K562 (cell line): ENCODE data around the gene NOTCH1. TPM values are rescaled to one million over a fixed set of nuclear protein-coding genes. Genes with fewer than 3 reads are reported as not detected.

Source experiments
- ARID1B ChIP-seq: fragments of 450-650 bp; IDR thresholded peaks from 2 replicates; pipeline ENCODE4 v1.6.1; 2016; ENCODE audit warnings: antibody characterized with exemption, mild to moderate bottlenecking, inconsistent platforms
- IFI16 ChIP-seq: fragments of 250-450 bp; sonication (Bioruptor Pico); IDR thresholded peaks from 2 replicates; pipeline ENCODE4 v2.1.2; 2022; ENCODE audit warnings: mild to moderate bottlenecking, inconsistent platforms
- KDM2B ChIP-seq: fragments of 250-450 bp; sonication (Bioruptor Pico); IDR thresholded peaks from 2 replicates; pipeline ENCODE4 v1.8.0; 2021; ENCODE audit warnings: mild to moderate bottlenecking, moderate library complexity
- L3MBTL2 ChIP-seq: fragments of 450-650 bp; IDR thresholded peaks from 2 replicates; pipeline ENCODE4 v1.6.1; 2016; ENCODE audit warnings: mild to moderate bottlenecking, moderate library complexity
- PRDM10 ChIP-seq: fragments of 450-650 bp; IDR thresholded peaks from 2 replicates; pipeline ENCODE4 v1.6.1; 2018; ENCODE audit not compliant: partially characterized antibody
- RBFOX2 ChIP-seq: fragments of 200-400 bp; formaldehyde crosslinking; IDR thresholded peaks from 2 replicates; pipeline ENCODE4 v1.6.1; 2017; ENCODE audit warnings: low read depth, mild to moderate bottlenecking, low read length, moderate library complexity
- SAFB2 ChIP-seq: fragments of 200-400 bp; formaldehyde crosslinking; IDR thresholded peaks from 2 replicates; pipeline ENCODE4 v1.6.1; 2018; ENCODE audit warnings: borderline replicate concordance, low read length, low read depth, moderate library complexity; ENCODE audit not compliant: severe bottlenecking
- SMARCA5 ChIP-seq: fragments of 450-650 bp; IDR thresholded peaks from 2 replicates; pipeline ENCODE4 v1.6.1; 2016
- SMC3 ChIP-seq: conservative IDR thresholded peaks from 2 replicates; pipeline ENCODE4 v1.6.1; 2011; ENCODE audit warnings: low read depth, low read length, improper control_type of control experiment; ENCODE audit not compliant: insufficient read depth
- SNRNP70 ChIP-seq: fragments of 200-400 bp; formaldehyde crosslinking; optimal IDR thresholded peaks from 2 replicates; pipeline ENCODE3; 2017; ENCODE audit warnings: low read depth, low read length
- TAF15 ChIP-seq: fragments of 200-400 bp; formaldehyde crosslinking; IDR thresholded peaks from 2 replicates; pipeline ENCODE4 v1.6.1; 2017; ENCODE audit warnings: mild to moderate bottlenecking, low read depth, low read length, moderate library complexity
- TEAD2 ChIP-seq: fragments of 450-650 bp; IDR thresholded peaks from 2 replicates; pipeline ENCODE4 v1.6.1; 2016; ENCODE audit warnings: missing genetic modification characterization, control low read depth, missing compliant biosample characterization
- ZBTB9 ChIP-seq: fragments of 450-650 bp; formaldehyde crosslinking; IDR thresholded peaks from 2 replicates; pipeline ENCODE4 v1.4.0; 2020; ENCODE audit warnings: mild to moderate bottlenecking, moderate library complexity
- ZNF311 ChIP-seq: fragments of 250-450 bp; sonication (Bioruptor Pico); IDR thresholded peaks from 2 replicates; pipeline ENCODE4 v1.4.0; 2020; ENCODE audit warnings: mild to moderate bottlenecking, moderate library complexity
- ZNF384 ChIP-seq: IDR thresholded peaks from 2 replicates; pipeline ENCODE4 v1.6.1; 2012; ENCODE audit warnings: low read depth, low read length, improper control_type of control experiment
- polyA plus RNA-seq, 8 experiments: library from polyadenylated mRNA; depleted of rRNA in 4 of 8; stranded (reverse) in 5 of 8; unstranded in 3 of 8; fragments of >200 nt; fragmentation: Nextera tagmentation in 2 of 8; fragmentation: Illumina TruSeq in 1 of 8; extraction: Ambion mirVana in 2 of 8; extraction: Trizol in 1 of 8; gene quantifications; 2 replicates each; pipeline versions ENCODE4 v1.2.1 to v1.2.3, GENCODE V29; 2011 to 2014; ENCODE audit warnings: inconsistent platforms in 1 of 8, missing spikeins in 1 of 8
- total RNA-seq, 7 experiments: library from RNA; depleted of rRNA in 6 of 7; stranded (reverse); fragments of >200 nt in 6 of 7; fragmentation: Illumina TruSeq in 2 of 7; extraction: Trizol in 2 of 7; gene quantifications; 2 replicates each; pipeline versions ENCODE4 v1.2.1 to v1.2.3, GENCODE V29; 2011 to 2021; ENCODE audit warnings: low replicate concordance in 1 of 7
- TF ChIP-seq, protein P1 (sequence below): fragments of 250-450 bp; sonication (Bioruptor Pico); IDR thresholded peaks from 2 replicates; pipeline ENCODE4 v1.8.0; 2021; ENCODE audit warnings: moderate library complexity, mild to moderate bottlenecking, inconsistent platforms
- TF ChIP-seq, protein P2 (sequence below): sonication (generic); formaldehyde crosslinking; IDR thresholded peaks from 2 replicates; pipeline ENCODE4 v1.8.0; 2022; ENCODE audit warnings: missing genetic modification reagents, mild to moderate bottlenecking, borderline replicate concordance
- TF ChIP-seq, protein P3 (sequence below): fragments of 250-450 bp; sonication (Bioruptor Pico); IDR thresholded peaks from 2 replicates; pipeline ENCODE4 v1.8.0; 2021; ENCODE audit warnings: moderate library complexity, mild to moderate bottlenecking, inconsistent platforms
- TF ChIP-seq, protein P4 (sequence below): fragments of 250-450 bp; sonication (Bioruptor Pico); IDR thresholded peaks from 2 replicates; pipeline ENCODE4 v1.4.0; 2020

Gene NOTCH1
- total and polyA plus RNA-seq, 9 of the 15 experiments (the other 6 are each of a cell fraction or from before 2014, with no cell fraction given): 0.03 to 31.4 (median 2.3) TPM

- TF ChIP-seq KDM2B (peak; percentile 92; the same call in 1 of the 2 replicates), ZBTB9 (CRISPR knock-in tag) (peak; percentile 70; the same call in 1 of the 2 replicates), TEAD2 (tag) (no peak), ARID1B (no peak), ZNF384 (no peak), IFI16 (CRISPR knock-in tag) (no peak), SMARCA5 (no peak), TAF15 (no peak), RBFOX2 (peak; percentile 67), SMC3 (no peak), L3MBTL2 (peak; percentile 81), ZNF311 (CRISPR knock-in tag) (no peak), PRDM10 (no peak), SNRNP70 (no peak), SAFB2 (no peak)
- TF ChIP-seq, protein P1, sequence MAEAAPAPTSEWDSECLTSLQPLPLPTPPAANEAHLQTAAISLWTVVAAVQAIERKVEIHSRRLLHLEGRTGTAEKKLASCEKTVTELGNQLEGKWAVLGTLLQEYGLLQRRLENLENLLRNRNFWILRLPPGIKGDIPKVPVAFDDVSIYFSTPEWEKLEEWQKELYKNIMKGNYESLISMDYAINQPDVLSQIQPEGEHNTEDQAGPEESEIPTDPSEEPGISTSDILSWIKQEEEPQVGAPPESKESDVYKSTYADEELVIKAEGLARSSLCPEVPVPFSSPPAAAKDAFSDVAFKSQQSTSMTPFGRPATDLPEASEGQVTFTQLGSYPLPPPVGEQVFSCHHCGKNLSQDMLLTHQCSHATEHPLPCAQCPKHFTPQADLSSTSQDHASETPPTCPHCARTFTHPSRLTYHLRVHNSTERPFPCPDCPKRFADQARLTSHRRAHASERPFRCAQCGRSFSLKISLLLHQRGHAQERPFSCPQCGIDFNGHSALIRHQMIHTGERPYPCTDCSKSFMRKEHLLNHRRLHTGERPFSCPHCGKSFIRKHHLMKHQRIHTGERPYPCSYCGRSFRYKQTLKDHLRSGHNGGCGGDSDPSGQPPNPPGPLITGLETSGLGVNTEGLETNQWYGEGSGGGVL (CRISPR knock-in tag): no peak
- TF ChIP-seq, protein P2, sequence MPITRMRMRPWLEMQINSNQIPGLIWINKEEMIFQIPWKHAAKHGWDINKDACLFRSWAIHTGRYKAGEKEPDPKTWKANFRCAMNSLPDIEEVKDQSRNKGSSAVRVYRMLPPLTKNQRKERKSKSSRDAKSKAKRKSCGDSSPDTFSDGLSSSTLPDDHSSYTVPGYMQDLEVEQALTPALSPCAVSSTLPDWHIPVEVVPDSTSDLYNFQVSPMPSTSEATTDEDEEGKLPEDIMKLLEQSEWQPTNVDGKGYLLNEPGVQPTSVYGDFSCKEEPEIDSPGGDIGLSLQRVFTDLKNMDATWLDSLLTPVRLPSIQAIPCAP (CRISPR knock-in tag): no peak
- TF ChIP-seq, protein P3, sequence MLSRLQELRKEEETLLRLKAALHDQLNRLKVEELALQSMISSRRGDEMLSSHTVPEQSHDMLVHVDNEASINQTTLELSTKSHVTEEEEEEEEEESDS (CRISPR knock-in tag): no peak
- TF ChIP-seq, protein P4, sequence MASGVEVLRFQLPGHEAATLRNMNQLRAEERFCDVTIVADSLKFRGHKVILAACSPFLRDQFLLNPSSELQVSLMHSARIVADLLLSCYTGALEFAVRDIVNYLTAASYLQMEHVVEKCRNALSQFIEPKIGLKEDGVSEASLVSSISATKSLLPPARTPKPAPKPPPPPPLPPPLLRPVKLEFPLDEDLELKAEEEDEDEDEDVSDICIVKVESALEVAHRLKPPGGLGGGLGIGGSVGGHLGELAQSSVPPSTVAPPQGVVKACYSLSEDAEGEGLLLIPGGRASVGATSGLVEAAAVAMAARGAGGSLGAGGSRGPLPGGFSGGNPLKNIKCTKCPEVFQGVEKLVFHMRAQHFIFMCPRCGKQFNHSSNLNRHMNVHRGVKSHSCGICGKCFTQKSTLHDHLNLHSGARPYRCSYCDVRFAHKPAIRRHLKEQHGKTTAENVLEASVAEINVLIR: no peak
Observed at GRCh38 chr9:136545965-136546696, at the start of gene NOTCH1 (continued).
